Colonic mucosa (tissue), 4 donors: ENCODE data around the gene LY6G6C. TPM values are rescaled to one million over a fixed set of nuclear protein-coding genes. Genes with fewer than 3 reads are reported as not detected.

Experiments used
- DNase-seq: peaks from one replicate; pipeline ENCODE4 v3.0.0-alpha.2; 2020
- H3K27ac ChIP-seq: fragments of 200-600 bp; one replicate; pipeline ENCODE4 v1.8.0; 2021
- H3K27me3 ChIP-seq: fragments of 200-600 bp; one replicate; pipeline ENCODE4 v1.8.0; 2021
- H3K36me3 ChIP-seq: fragments of 200-600 bp; one replicate; pipeline ENCODE4 v1.8.0; 2021
- H3K4me1 ChIP-seq: fragments of 200-600 bp; one replicate; pipeline ENCODE4 v1.8.0; 2021; ENCODE audit warnings: mild to moderate bottlenecking
- H3K4me3 ChIP-seq: fragments of 200-600 bp; one replicate; pipeline ENCODE4 v1.8.0; 2021
- H3K9ac ChIP-seq, 2 donors: one replicate each; pipeline ENCODE4 v1.7.0; 2013; ENCODE audit warnings: control low read depth in 2 of 2, low read depth in 2 of 2, low read length in 2 of 2
- H3K9me3 ChIP-seq: fragments of 200-600 bp; one replicate; pipeline ENCODE4 v1.8.0; 2021
- intact Hi-C: fragments of 100-400 bp; cut with DNase I; formaldehyde crosslinking; loops from one replicate; pipeline ENCODE4 v1.14.1; 2022
- total RNA-seq, 2 donors: library from RNA; stranded (reverse); fragmentation: NEBNext Ultra II Directional in 1 of 2; extraction: Animal tissue kit (Norgen Biotek cat#: 25700) in 1 of 2; gene quantifications; one replicate each; pipeline ENCODE4 v1.2.1, GENCODE V29; 2021
- TF ChIP-seq, protein P1 (sequence below): fragments of 200-600 bp; IDR thresholded peaks from one replicate; pipeline ENCODE4 v1.8.0; 2022; ENCODE audit warnings: antibody characterized with exemption, mild to moderate bottlenecking
- donor health status: healthy.
- donor health status: DM: no; HTN: no; CAD: no.
- donor health status: DM: no; HTN: no; CAD: no.

Gene LY6G6C, protein sequence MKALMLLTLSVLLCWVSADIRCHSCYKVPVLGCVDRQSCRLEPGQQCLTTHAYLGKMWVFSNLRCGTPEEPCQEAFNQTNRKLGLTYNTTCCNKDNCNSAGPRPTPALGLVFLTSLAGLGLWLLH
- 1 to 10 TPM in 1 of 2 donors, not detected in 1; 2.3 TPM for total RNA-seq

DNA sequence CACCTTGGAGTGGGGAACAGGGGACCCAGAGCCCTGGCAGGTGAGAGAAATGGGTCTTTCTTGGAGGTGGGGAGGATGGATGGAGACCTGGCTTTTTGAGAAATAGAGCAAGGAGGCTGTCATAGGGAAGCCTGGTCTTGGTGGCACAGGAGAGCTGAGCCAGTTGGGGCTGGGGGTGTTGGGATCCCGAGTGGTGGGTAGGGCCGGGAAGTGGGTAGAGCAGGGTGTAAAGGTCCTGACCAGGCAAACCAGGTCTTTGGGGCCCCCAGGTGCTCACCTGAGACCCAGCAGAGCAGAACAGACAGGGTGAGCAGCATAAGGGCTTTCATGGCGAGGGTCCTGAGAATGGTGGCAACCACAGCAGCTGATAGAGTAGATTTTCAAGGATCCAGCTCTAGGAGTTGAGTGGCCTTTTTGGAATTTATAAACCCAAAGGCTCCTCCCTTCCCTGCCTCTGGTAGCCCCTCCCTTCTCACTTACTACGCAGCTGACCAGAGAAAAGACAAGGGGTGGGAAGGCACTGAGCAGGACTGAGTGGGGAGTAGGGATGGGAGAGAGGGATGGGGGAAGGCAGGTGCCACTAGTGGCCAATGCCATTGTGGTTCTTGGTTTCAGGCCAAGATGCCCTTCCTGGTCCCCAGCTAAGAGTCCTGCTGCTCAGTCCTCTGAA lies at the start of gene LY6G6C:
Gene LY6G6C, minus strand, starts transcription at position 396 of the 670 bp plus-strand sequence. Its CDS starts 67 bp downstream, at position 329.
- intact Hi-C loops = no loop called here
- Histone ChIP-seq H3K4me1 (no peaks in the 10 kb centered on the region), H3K4me3 (no peak within 1 kb of the TSS), H3K27me3 (no peaks in the 10 kb centered on the region), H3K9ac (no peak within 1 kb of the TSS), H3K36me3 (no peaks in the 10 kb centered on the region), H3K27ac (no peak within 1 kb of the TSS), H3K9me3 (no peaks in the 10 kb centered on the region)
- no peak for DNase-seq
- TF ChIP-seq, protein P1, sequence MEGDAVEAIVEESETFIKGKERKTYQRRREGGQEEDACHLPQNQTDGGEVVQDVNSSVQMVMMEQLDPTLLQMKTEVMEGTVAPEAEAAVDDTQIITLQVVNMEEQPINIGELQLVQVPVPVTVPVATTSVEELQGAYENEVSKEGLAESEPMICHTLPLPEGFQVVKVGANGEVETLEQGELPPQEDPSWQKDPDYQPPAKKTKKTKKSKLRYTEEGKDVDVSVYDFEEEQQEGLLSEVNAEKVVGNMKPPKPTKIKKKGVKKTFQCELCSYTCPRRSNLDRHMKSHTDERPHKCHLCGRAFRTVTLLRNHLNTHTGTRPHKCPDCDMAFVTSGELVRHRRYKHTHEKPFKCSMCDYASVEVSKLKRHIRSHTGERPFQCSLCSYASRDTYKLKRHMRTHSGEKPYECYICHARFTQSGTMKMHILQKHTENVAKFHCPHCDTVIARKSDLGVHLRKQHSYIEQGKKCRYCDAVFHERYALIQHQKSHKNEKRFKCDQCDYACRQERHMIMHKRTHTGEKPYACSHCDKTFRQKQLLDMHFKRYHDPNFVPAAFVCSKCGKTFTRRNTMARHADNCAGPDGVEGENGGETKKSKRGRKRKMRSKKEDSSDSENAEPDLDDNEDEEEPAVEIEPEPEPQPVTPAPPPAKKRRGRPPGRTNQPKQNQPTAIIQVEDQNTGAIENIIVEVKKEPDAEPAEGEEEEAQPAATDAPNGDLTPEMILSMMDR = no peak

DNA sequence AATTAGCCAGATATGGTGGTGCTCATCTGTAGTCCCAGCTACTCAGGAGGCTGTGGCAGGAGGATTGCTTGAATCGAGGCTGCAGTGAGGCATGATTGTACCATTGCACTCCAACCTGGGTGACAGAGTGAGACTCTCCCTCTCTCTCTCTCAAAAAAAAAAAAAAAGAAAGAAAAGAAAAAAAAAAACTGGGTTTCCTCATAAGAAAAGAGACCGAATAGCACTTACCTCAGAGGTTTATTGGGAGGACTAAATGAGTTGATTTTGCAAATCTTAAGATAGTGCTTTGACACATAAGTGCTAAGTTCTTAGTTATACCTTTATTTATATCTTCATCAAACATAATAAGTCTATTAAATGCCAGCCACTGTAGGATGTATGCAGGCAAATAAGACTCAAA lies 49.3 kb upstream of the LY6G6C start:
- H3K4me1 ChIP-seq = no peaks in the 10 kb centered on the region
- H3K9me3 ChIP-seq = no peaks in the 10 kb centered on the region
- H3K4me3 ChIP-seq = no peak overlapping the region
- intact Hi-C loops = loop anchor here (5.0 kb wide), 1 partner anchor 61 kb away; no protein-coding TSS in a partner anchor
- H3K27ac ChIP-seq = peak overlapping the region; percentile 49
- H3K36me3 ChIP-seq = no peaks in the 10 kb centered on the region
- no peak overlapping the region for H3K9ac ChIP-seq
- DNase-seq = no peak
- no peaks in the 10 kb centered on the region for H3K27me3 ChIP-seq
- TF ChIP-seq, protein P1 = no peak

DNA sequence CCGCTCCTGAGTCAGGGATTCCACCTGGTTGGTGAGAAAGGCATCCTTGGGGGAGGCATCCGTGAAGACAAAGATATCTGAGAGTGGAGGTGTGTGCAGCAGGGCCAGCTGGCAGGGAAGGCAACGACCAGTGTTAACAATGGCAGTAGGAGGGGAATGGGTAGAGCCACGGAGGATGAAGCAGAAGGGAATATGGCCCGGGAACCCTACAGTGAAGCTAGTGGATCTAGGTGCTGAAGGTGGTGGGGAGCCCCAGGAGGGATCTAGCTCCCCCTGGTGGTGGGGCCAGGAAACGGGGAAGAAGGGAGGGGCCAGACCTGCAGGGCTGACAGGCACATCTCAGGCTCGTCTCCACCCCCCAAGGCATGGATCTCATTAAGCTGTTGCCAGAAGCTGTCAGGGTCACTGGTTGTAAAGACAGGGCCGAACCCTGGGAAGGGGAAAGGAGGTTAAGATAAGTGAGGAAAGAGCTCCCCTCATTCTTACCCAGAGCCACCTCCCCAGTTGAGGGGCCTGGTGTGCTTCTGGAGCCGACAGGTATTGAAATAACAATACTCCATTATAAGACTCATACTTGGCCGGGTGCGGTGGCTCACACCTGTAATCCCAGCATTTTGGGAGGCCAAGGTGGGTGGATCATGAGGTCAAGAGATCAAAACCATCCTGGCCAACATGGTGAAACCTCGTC lies 48.3 kb upstream of the LY6G6C start:
- no peaks in the 10 kb centered on the region for H3K27me3 ChIP-seq
- no peaks in the 10 kb centered on the region for H3K36me3 ChIP-seq
- H3K27ac ChIP-seq = peak overlapping the region; percentile 77
- no peaks in the 10 kb centered on the region for H3K4me1 ChIP-seq
- TF ChIP-seq, protein P1 = peak; percentile 93
- H3K9ac ChIP-seq = no peak overlapping the region
- intact Hi-C loops = loop anchor here (5.0 to 10.0 kb wide), 3 partner anchors 62 to 185 kb away; partner anchors contain the start of genes LY6G5C, NELFE and SKIC2
- DNase-seq = peak; percentile 93
- no peaks in the 10 kb centered on the region for H3K9me3 ChIP-seq
- no peak overlapping the region for H3K4me3 ChIP-seq

DNA sequence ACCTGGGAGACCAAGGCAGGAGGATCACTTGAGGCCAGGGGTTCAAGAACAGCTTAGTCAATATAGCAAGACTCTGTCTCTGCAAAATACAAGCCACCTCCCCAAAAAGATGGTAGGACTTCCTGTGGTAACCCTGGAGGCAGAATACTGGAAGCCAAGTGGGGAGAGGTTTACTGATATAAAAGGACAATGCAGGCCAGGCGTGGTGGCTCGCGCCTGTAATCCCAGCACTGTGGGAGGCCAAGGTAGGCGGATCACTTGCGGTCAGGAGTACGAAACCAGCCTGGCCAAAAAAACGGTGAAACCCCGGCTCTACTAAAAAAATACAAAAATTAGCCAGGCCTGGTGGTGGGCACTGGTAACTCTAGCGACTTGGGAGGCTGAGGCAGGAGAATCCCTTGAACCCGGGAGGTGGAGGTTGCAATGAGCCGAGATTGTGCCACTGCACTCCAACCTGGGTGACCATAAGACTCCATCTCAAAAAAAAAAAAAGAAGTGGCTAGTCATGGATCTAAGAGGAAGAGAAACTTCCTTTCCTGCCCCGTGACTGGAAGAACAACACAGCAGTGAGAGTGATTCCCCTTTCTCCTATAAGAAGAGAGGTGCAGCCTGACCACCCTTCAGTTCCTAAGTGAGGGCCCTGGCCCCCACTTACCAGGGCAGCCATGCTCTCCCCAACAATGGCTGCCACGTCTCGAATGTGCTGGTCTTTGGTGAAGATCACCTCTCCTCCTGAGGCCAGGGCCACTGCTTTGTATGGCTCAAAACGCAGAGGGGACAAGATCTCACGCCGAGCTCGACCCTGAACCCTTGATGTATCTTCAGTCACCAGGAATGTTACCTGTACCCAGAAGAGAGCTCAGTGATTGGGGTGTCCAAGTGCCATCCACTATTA lies 47.1 kb upstream of the LY6G6C start:
- TF ChIP-seq, protein P1 = no peak
- no peak for DNase-seq
- no peak overlapping the region for H3K4me3 ChIP-seq
- intact Hi-C loops = loop anchor here (5.0 to 10.0 kb wide), 2 partner anchors 86 to 186 kb away; partner anchors contain the start of genes LY6G5C, NELFE and SKIC2
- no peaks in the 10 kb centered on the region for H3K27me3 ChIP-seq
- H3K27ac ChIP-seq = no peak overlapping the region
- H3K36me3 ChIP-seq = no peaks in the 10 kb centered on the region
- H3K9me3 ChIP-seq = no peaks in the 10 kb centered on the region
- no peaks in the 10 kb centered on the region for H3K4me1 ChIP-seq
- no peak overlapping the region for H3K9ac ChIP-seq
